Measurements from ENCODE around the gene MRPL38. TPM values are rescaled to one million over a fixed set of nuclear protein-coding genes. Genes with fewer than 3 reads are reported as not detected.

Gene MRPL38
- total RNA-seq, 1 experiment from 2014 or later = 33.5 TPM

GRCh38 chr17:75897160-75898019, 7.3 kb downstream of the MRPL38 start:
- peaks cover 26% of the 10 kb centered on the region for H3K4me1 ChIP-seq (ENCODE audit: low read length)
- no peaks in the 10 kb centered on the region for H3K9me3 ChIP-seq (ENCODE audit: low read length)
- H2AFZ ChIP-seq (ENCODE audit: low read length) = no peak overlapping the region
- no peak overlapping the region for H3K27ac ChIP-seq (ENCODE audit: low read length)
- peak overlapping the region; percentile 90 for H3K9ac ChIP-seq (ENCODE audit: low read length)
- peak overlapping the region; percentile 74 for H3K4me2 ChIP-seq (ENCODE audit: low read depth, low read length, poor library complexity, severe bottlenecking)
- H3K79me2 ChIP-seq (ENCODE audit: low read length) = peaks cover 23% of the 10 kb centered on the region
- H3K4me3 ChIP-seq (ENCODE audit: low read length) = peak overlapping the region; percentile 68
- H3K36me3 ChIP-seq (ENCODE audit: insufficient read depth, low read length) = peaks cover 10% of the 10 kb centered on the region; the same call in 1 of the 2 replicates
- DNase-seq = no peak
- H3K27me3 ChIP-seq (ENCODE audit: low read length) = no peaks in the 10 kb centered on the region
- no peaks in the 10 kb centered on the region for H3K9me2 ChIP-seq (replicated peaks; ENCODE audit: insufficient read depth, low read length)
- H4K20me1 ChIP-seq (ENCODE audit: insufficient read depth, low read depth, low read length) = peaks cover 5% of the 10 kb centered on the region; the same call in 1 of the 2 replicates

DNA sequence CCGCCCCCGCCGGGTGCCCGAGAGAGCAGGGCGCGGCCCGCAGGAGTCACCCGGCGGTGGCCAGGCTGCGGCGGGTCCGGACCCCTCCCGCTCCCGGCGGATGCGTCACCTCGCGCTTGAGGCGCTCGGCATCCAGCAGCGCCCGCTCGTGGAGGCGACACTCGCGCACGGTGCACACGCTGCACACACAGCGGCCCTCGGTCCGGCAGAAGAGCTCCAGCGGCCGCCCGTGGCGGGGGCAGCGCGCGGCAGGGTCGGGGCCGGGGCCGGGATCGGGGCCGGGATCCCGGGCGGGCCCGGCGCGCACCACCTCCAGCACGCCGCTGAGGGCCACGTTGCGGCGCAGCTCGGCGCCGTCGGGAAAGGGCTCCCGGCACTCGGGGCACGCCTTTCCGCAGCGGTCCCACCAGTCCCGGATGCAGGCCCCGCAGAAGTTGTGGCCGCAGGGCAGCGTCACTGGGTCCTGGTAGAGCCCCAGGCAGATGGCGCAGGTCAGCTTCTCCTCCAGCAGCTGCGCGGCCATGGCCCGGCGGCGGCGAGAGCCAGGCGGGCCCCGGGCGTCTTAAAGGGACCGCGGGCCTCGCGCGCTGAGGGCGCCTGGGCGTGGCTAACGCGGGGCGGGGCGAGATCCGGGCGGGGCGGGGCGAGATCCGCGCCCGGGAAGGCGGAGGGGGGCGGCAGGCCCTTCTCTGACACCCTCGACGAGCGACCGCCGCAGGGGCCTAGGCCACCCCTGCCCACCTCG, 8.1 kb downstream of the MRPL38 start, which contains the start of gene TRIM65:
Gene TRIM65 (minus strand): TSS at position 537 of the 745 bp plus-strand sequence. CDS start 14 bp downstream, at position 523.
- Histone ChIP-seq H3K9me3 (ENCODE audit: low read length) (no peaks in the 10 kb centered on the region), H3K4me2 (ENCODE audit: low read depth, low read length, poor library complexity, severe bottlenecking) (peak within 1 kb of the TSS; percentile 74), H3K9me2 (replicated peaks; ENCODE audit: insufficient read depth, low read length) (no peaks in the 10 kb centered on the region), H3K4me1 (ENCODE audit: low read length) (peaks cover 26% of the 10 kb centered on the region), H3K36me3 (ENCODE audit: insufficient read depth, low read length) (peaks cover 2% of the 10 kb centered on the region; the same call in 1 of the 2 replicates), H3K4me3 (ENCODE audit: low read length) (peak within 1 kb of the TSS; percentile 68), H2AFZ (ENCODE audit: low read length) (peak within 1 kb of the TSS; percentile 62; the same call in 1 of the 2 replicates), H3K79me2 (ENCODE audit: low read length) (peaks cover 23% of the 10 kb centered on the region), H3K27me3 (ENCODE audit: low read length) (no peaks in the 10 kb centered on the region), H4K20me1 (ENCODE audit: insufficient read depth, low read depth, low read length) (peaks cover 5% of the 10 kb centered on the region; the same call in 1 of the 2 replicates), H3K9ac (ENCODE audit: low read length) (peak within 1 kb of the TSS; percentile 90), H3K27ac (ENCODE audit: low read length) (peak within 1 kb of the TSS; percentile 66; the same call in 1 of the 2 replicates)
- peak; percentile 94 for DNase-seq

DNA sequence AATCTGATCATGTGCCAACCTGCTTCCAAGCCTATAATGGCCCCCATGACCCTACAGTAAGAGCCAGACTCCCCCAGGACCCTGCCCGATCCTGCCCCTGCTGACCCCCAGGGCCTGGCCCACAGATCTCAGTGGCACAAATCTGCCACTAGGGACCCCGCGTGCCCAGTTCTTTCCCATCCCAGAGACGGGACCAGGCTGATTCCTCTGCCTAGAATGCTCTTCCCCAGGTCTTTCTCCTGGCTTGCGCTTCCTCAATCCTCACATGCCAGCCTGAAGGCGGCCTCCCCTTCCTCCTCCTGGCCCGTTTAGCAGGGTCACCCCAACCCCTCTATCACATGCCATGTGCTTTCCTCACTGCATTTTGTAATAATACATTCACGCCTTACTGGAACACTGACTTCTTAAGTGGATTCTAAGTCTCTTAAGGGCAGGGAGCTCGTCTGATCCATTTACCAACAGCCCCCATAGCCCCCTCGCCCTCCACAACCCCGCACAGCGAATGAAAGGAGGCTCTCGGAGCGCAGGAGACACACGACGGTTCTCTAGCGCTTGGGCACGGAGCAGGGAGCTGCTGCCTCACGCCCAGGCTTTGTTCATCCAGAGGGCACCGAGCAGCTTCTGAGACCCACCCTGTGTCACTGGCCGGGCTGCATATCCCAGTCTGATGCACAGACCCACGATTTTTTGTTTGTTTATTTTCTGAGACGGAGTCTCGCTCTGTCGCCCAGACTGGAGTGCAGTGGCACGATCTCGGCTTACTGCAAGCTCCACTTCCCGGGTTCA, 9.1 kb downstream of the MRPL38 start:
- Histone ChIP-seq H3K9me3 (ENCODE audit: low read length) (no peaks in the 10 kb centered on the region), H4K20me1 (ENCODE audit: insufficient read depth, low read depth, low read length) (peaks cover 5% of the 10 kb centered on the region; the same call in 1 of the 2 replicates), H3K4me1 (ENCODE audit: low read length) (peaks cover 26% of the 10 kb centered on the region), H3K4me3 (ENCODE audit: low read length) (peak overlapping the region; percentile 68), H3K27ac (ENCODE audit: low read length) (peak overlapping the region; percentile 66; the same call in 1 of the 2 replicates), H3K27me3 (ENCODE audit: low read length) (no peaks in the 10 kb centered on the region), H3K9me2 (replicated peaks; ENCODE audit: insufficient read depth, low read length) (no peaks in the 10 kb centered on the region), H3K9ac (ENCODE audit: low read length) (peak overlapping the region; percentile 90), H3K4me2 (ENCODE audit: low read depth, low read length, poor library complexity, severe bottlenecking) (peak overlapping the region; percentile 74), H3K36me3 (ENCODE audit: insufficient read depth, low read length) (no peaks in the 10 kb centered on the region), H2AFZ (ENCODE audit: low read length) (no peak overlapping the region), H3K79me2 (ENCODE audit: low read length) (peaks cover 23% of the 10 kb centered on the region)
- DNase-seq = peak; percentile 53

- H3K9me3 ChIP-seq (ENCODE audit: low read length) = no peaks in the 10 kb centered on the region
- H3K79me2 ChIP-seq (ENCODE audit: low read length) = peaks cover 23% of the 10 kb centered on the region
- no peaks in the 10 kb centered on the region for H3K27me3 ChIP-seq (ENCODE audit: low read length)
- no peak overlapping the region for H2AFZ ChIP-seq (ENCODE audit: low read length)
- peaks cover 5% of the 10 kb centered on the region; the same call in 1 of the 2 replicates for H4K20me1 ChIP-seq (ENCODE audit: insufficient read depth, low read depth, low read length)
- H3K9me2 ChIP-seq (replicated peaks; ENCODE audit: insufficient read depth, low read length) = no peaks in the 10 kb centered on the region
- no peak overlapping the region for H3K27ac ChIP-seq (ENCODE audit: low read length)
- DNase-seq = no peak
- H3K4me1 ChIP-seq (ENCODE audit: low read length) = peaks cover 26% of the 10 kb centered on the region
- H3K36me3 ChIP-seq (ENCODE audit: insufficient read depth, low read length) = no peaks in the 10 kb centered on the region; the same call in 1 of the 2 replicates
- H3K4me2 ChIP-seq (ENCODE audit: low read depth, low read length, poor library complexity, severe bottlenecking) = no peak overlapping the region
- H3K9ac ChIP-seq (ENCODE audit: low read length) = peak overlapping the region; percentile 90; the same call in 1 of the 2 replicates
- H3K4me3 ChIP-seq (ENCODE audit: low read length) = no peak overlapping the region
These were observed 10.5 kb downstream of the MRPL38 start for GRCh38 chr17:75894049-75894733.

DNA sequence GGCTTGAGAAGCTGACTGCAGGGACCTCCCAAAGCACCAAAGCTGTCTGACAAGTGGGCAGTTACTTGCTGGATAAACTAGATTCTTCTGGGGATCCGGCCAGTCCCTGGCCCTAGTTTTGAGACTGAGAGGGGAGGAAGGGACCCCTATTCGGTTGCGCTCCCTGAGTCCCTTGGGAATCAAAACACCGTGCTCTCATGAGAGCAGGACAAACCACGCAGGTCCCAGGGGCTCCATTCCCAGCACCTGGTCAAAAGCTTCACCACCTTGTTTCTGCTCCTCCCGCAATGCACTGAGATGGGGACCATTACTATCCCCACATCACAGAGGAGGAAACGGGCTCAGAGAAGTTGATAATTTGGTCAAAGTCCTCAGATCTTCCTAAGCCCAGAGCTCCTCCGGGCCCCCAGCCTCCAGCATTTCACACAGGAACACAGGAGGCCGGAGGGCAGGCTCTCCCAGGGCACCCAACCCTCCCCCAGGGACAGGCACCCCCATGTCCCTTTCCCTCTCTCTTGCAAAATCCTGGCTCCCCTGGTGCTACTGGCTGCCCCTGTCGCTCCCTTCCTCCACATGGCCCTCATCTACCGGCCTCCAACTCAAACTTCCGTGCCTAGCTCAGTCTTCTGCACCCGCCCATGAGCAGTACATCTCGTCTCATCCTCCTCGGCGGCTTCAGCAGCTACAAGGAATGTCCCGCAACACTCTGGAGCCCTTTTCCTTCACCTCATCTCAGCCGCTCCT, 11.2 kb downstream of the MRPL38 start:
- Histone ChIP-seq H3K27ac (ENCODE audit: low read length) (no peak overlapping the region), H3K4me3 (ENCODE audit: low read length) (no peak overlapping the region), H3K4me2 (ENCODE audit: low read depth, low read length, poor library complexity, severe bottlenecking) (no peak overlapping the region), H3K9ac (ENCODE audit: low read length) (no peak overlapping the region), H3K27me3 (ENCODE audit: low read length) (no peaks in the 10 kb centered on the region), H3K9me2 (replicated peaks; ENCODE audit: insufficient read depth, low read length) (no peaks in the 10 kb centered on the region), H2AFZ (ENCODE audit: low read length) (no peak overlapping the region), H3K4me1 (ENCODE audit: low read length) (peaks cover 26% of the 10 kb centered on the region), H3K9me3 (ENCODE audit: low read length) (no peaks in the 10 kb centered on the region), H4K20me1 (ENCODE audit: insufficient read depth, low read depth, low read length) (peaks cover 5% of the 10 kb centered on the region; the same call in 1 of the 2 replicates), H3K79me2 (ENCODE audit: low read length) (peaks cover 23% of the 10 kb centered on the region), H3K36me3 (ENCODE audit: insufficient read depth, low read length) (no peaks in the 10 kb centered on the region; the same call in 1 of the 2 replicates)
- DNase-seq = no peak

DNA sequence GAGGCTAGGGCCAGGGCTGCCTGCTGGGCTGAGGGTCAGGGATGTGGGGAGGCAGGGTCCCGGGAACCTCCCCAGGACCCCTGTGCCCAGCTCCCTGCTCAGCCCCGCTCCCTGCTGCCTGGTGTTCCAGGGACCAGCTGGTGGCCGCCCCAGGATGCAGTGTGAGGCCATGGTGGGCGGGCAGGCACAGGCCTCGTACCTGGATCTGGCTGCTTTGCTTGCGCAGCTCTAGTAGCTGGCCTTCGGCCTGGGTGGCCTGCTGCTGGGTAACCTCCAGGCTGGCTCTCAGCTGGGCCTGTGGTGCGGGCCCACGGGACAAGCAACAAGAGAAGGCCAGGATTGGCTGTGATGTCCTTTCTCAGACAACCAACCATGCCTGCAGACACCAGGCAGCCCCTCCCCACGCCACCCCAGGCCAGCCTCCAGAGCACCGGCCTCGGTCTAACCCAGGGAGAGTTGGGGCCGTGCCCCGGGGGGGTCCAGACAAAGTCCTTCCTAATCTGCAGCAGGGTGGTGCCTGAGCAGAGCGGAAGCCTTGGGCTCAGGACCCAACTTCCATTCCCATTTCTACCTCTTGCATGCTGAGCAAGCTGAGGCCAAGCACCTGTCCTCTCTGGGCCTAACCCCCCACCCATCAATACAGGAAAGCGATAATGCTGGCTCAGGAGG, 12.0 kb downstream of the MRPL38 start:
- H3K27ac ChIP-seq (ENCODE audit: low read length) = no peak overlapping the region
- no peaks in the 10 kb centered on the region for H3K9me2 ChIP-seq (replicated peaks; ENCODE audit: insufficient read depth, low read length)
- peaks cover 23% of the 10 kb centered on the region for H3K79me2 ChIP-seq (ENCODE audit: low read length)
- H3K4me2 ChIP-seq (ENCODE audit: low read depth, low read length, poor library complexity, severe bottlenecking) = no peak overlapping the region
- no peak overlapping the region for H3K9ac ChIP-seq (ENCODE audit: low read length)
- no peak overlapping the region for H2AFZ ChIP-seq (ENCODE audit: low read length)
- no peaks in the 10 kb centered on the region for H3K9me3 ChIP-seq (ENCODE audit: low read length)
- H3K4me1 ChIP-seq (ENCODE audit: low read length) = peaks cover 26% of the 10 kb centered on the region
- H3K36me3 ChIP-seq (ENCODE audit: insufficient read depth, low read length) = no peaks in the 10 kb centered on the region; the same call in 1 of the 2 replicates
- no peaks in the 10 kb centered on the region for H3K27me3 ChIP-seq (ENCODE audit: low read length)
- DNase-seq = no peak
- H3K4me3 ChIP-seq (ENCODE audit: low read length) = no peak overlapping the region
- peaks cover 5% of the 10 kb centered on the region; the same call in 1 of the 2 replicates for H4K20me1 ChIP-seq (ENCODE audit: insufficient read depth, low read depth, low read length)
